GM19043 (cell line): ENCODE data around the gene GPRASP3.

Experiments
- ATAC-seq: cut with Tn5 transposase; IDR thresholded peaks from one replicate; pipeline ENCODE4 v1.9.1; 2021; ENCODE audit warnings: low read depth; ENCODE audit not compliant: unreplicated experiment

Gene GPRASP3

GRCh38 chrX:102745857-102746584, 25.5 kb downstream of the GPRASP3 start:
- ATAC-seq = no peak

GRCh38 chrX:102765217-102765616, 44.7 kb downstream of the GPRASP3 start:
- ATAC-seq = no peak

- ATAC-seq = no peak
Measured at GRCh38 chrX:102765809-102766208, 45.3 kb downstream of the GPRASP3 start.

- no peak for ATAC-seq
Measured at GRCh38 chrX:102767287-102767686, 46.7 kb downstream of the GPRASP3 start.

GRCh38 chrX:102768987-102769761, 48.6 kb downstream of the GPRASP3 start:
- ATAC-seq = peak; percentile 96
